GM18498 (cell line): ENCODE results near the gene PRKAG1.

ENCODE experiments used
- ATAC-seq: cut with Tn5 transposase; IDR thresholded peaks from one replicate; pipeline ENCODE4 v1.9.1; 2021; ENCODE audit warnings: mild to moderate bottlenecking, moderate library complexity; ENCODE audit not compliant: unreplicated experiment

The PRKAG1 gene

GRCh38 chr12:49032679-49033447, 14.3 kb upstream of the PRKAG1 start:
- ATAC-seq: no peak

GRCh38 chr12:49032276-49032675, 13.7 kb upstream of the PRKAG1 start:
- ATAC-seq: no peak

- no peak for ATAC-seq
Observed at GRCh38 chr12:49031573-49032161, 13.1 kb upstream of the PRKAG1 start.

- no peak for ATAC-seq
Observed at GRCh38 chr12:49030714-49031572, 12.4 kb upstream of the PRKAG1 start.

GRCh38 chr12:49030119-49030518, 11.5 kb upstream of the PRKAG1 start:
- ATAC-seq: no peak

- no peak for ATAC-seq
Observed at GRCh38 chr12:49028666-49029275, 10.2 kb upstream of the PRKAG1 start.

GRCh38 chr12:49027846-49028555, 9.4 kb upstream of the PRKAG1 start:
- no peak for ATAC-seq

GRCh38 chr12:49026678-49027480, 8.3 kb upstream of the PRKAG1 start:
- ATAC-seq: no peak

- ATAC-seq: no peak
Observed at GRCh38 chr12:49026101-49026500, 7.5 kb upstream of the PRKAG1 start.

- no peak for ATAC-seq
Observed at GRCh38 chr12:49025463-49025862, 6.9 kb upstream of the PRKAG1 start.

GRCh38 chr12:49024543-49024942, 6.0 kb upstream of the PRKAG1 start:
- ATAC-seq: no peak

- no peak for ATAC-seq
Observed at GRCh38 chr12:49023812-49024211, 5.2 kb upstream of the PRKAG1 start.

GRCh38 chr12:49022558-49023178, 4.1 kb upstream of the PRKAG1 start:
- no peak for ATAC-seq

GRCh38 chr12:49021292-49021915, 2.8 kb upstream of the PRKAG1 start:
- ATAC-seq: no peak

- no peak for ATAC-seq
Observed at GRCh38 chr12:49020441-49020840, 1.9 kb upstream of the PRKAG1 start.

GRCh38 chr12:49019443-49020324, 1.1 kb upstream of the PRKAG1 start:
- no peak for ATAC-seq

- ATAC-seq: peak; percentile 31
Observed at GRCh38 chr12:49019120-49019430, 499 bp upstream of the PRKAG1 start.

- ATAC-seq: peak; percentile 2
Observed at GRCh38 chr12:49017891-49018260, 700 bp downstream of the PRKAG1 start.
